OCI-LY1 (cell line): ENCODE measurements around the gene RNF111.

Experiments used
- H2AFZ ChIP-seq: fragments of 200-600 bp; sonication (generic), shearing (Covaris generic); 2 replicates; pipeline ENCODE4 v1.6.0; 2014; ENCODE audit warnings: antibody characterized with exemption, mild to moderate bottlenecking, low read length
- H3F3A ChIP-seq: fragments of 200-600 bp; sonication (generic), shearing (Covaris generic); 2 replicates; pipeline ENCODE4 v1.6.0; 2014; ENCODE audit warnings: mild to moderate bottlenecking, antibody characterized with exemption, low read length, moderate library complexity; ENCODE audit not compliant: insufficient read depth
- H3K27ac ChIP-seq: fragments of 200-600 bp; sonication (generic); 2 replicates; pipeline ENCODE4 v1.5.1; 2014; ENCODE audit warnings: low read length, mixed run types, mild to moderate bottlenecking, low read depth; ENCODE audit not compliant: poor library complexity, severe bottlenecking
- H3K27me3 ChIP-seq: fragments of 200-600 bp; sonication (generic); 2 replicates; pipeline ENCODE4 v1.6.0; 2014; ENCODE audit warnings: antibody characterized with exemption, mild to moderate bottlenecking, low read length, moderate library complexity; ENCODE audit not compliant: insufficient read depth
- H3K36me3 ChIP-seq: fragments of 200-600 bp; sonication (generic); 2 replicates; pipeline ENCODE4 v1.6.1; 2014; ENCODE audit warnings: mild to moderate bottlenecking, antibody characterized with exemption, low read length, moderate library complexity, mixed read lengths; ENCODE audit not compliant: insufficient read depth
- H3K4me1 ChIP-seq: fragments of 200-600 bp; sonication (generic); 2 replicates; pipeline ENCODE4 v1.5.1; 2014; ENCODE audit warnings: mild to moderate bottlenecking, low read length, moderate library complexity; ENCODE audit not compliant: insufficient read depth, severe bottlenecking
- H3K4me2 ChIP-seq: fragments of 200-600 bp; sonication (generic), shearing (Covaris generic); 2 replicates; pipeline ENCODE4 v1.6.1; 2014; ENCODE audit warnings: low read length
- H3K4me3 ChIP-seq: fragments of 200-600 bp; sonication (generic); 2 replicates; pipeline ENCODE4 v1.5.1; 2014; ENCODE audit warnings: low read length, low read depth, mild to moderate bottlenecking, mixed read lengths; ENCODE audit not compliant: poor library complexity, severe bottlenecking
- H3K79me2 ChIP-seq: fragments of 200-600 bp; shearing (Covaris generic); 2 replicates; pipeline ENCODE4 v1.6.1; 2016; ENCODE audit warnings: mixed run types, low read length, mixed read lengths; ENCODE audit not compliant: insufficient read depth
- H3K9ac ChIP-seq: fragments of 200-600 bp; sonication (generic), shearing (Covaris generic); 2 replicates; pipeline ENCODE4 v1.6.1; 2014; ENCODE audit warnings: mild to moderate bottlenecking, low read length, mixed read lengths
- H3K9me2 ChIP-seq: fragments of 200-600 bp; sonication (generic), shearing (Covaris generic); 2 replicates; pipeline ENCODE4 v1.6.1; 2014; ENCODE audit warnings: low read depth, mild to moderate bottlenecking, low read length, mixed read lengths
- H3K9me3 ChIP-seq: fragments of 200-600 bp; shearing (Covaris generic); 2 replicates; pipeline ENCODE4 v1.6.1; 2014; ENCODE audit warnings: low read length, mixed read lengths
- H4K20me1 ChIP-seq: fragments of 200-600 bp; sonication (generic), shearing (Covaris generic); 2 replicates; pipeline ENCODE4 v1.6.0; 2016; ENCODE audit warnings: mild to moderate bottlenecking, low read length; ENCODE audit not compliant: insufficient read depth
- CTCF ChIP-seq: fragments of 200-600 bp; sonication (generic), shearing (Covaris generic); IDR thresholded peaks from 2 replicates; pipeline ENCODE4 v1.5.1; 2017; ENCODE audit warnings: mild to moderate bottlenecking, antibody characterized with exemption, low read length, moderate library complexity, mixed read lengths
- EZH2 ChIP-seq: fragments of 200-600 bp; sonication (generic), shearing (Covaris generic); IDR thresholded peaks from 2 replicates; pipeline ENCODE4 v1.8.0; 2017; ENCODE audit warnings: borderline replicate concordance, mixed run types, mild to moderate bottlenecking, antibody characterized with exemption, low read length, moderate library complexity, mixed read lengths

RNF111 gene

GRCh38 chr15:59116141-59116540, 128.7 kb downstream of the RNF111 start:
- no peaks in the 10 kb centered on the region for H3K4me1 ChIP-seq
- H3K9me3 ChIP-seq, result no peaks in the 10 kb centered on the region
- no peaks in the 10 kb centered on the region for H3K9me2 ChIP-seq
- no peak overlapping the region for H3K9ac ChIP-seq
- no peak overlapping the region for H3K27ac ChIP-seq
- no peaks in the 10 kb centered on the region for H3K27me3 ChIP-seq
- H2AFZ ChIP-seq, result no peak overlapping the region
- no peaks in the 10 kb centered on the region for H4K20me1 ChIP-seq
- no peak overlapping the region for H3K4me3 ChIP-seq
- H3K4me2 ChIP-seq, result no peak overlapping the region
- H3F3A ChIP-seq, result no peaks in the 10 kb centered on the region
- peaks cover 97% of the 10 kb centered on the region for H3K36me3 ChIP-seq
- no peaks in the 10 kb centered on the region; the same call in 1 of the 2 replicates for H3K79me2 ChIP-seq
- no peak for TF ChIP-seq EZH2
- no peak for TF ChIP-seq CTCF

GRCh38 chr15:59116771-59117170, 129.3 kb downstream of the RNF111 start:
- H3K36me3 ChIP-seq, result peaks cover 96% of the 10 kb centered on the region

GRCh38 chr15:59119625-59120024, 132.2 kb downstream of the RNF111 start:
- Histone ChIP-seq H3K27me3 (no peaks in the 10 kb centered on the region), H3K4me2 (no peak overlapping the region), H2AFZ (no peak overlapping the region), H3K4me3 (no peak overlapping the region), H3K9me2 (no peaks in the 10 kb centered on the region), H3K79me2 (no peaks in the 10 kb centered on the region), H3K9ac (no peak overlapping the region), H3K9me3 (no peaks in the 10 kb centered on the region), H3K36me3 (peaks cover 94% of the 10 kb centered on the region), H3F3A (0 out of 2 replicates have a peak, but pooled peaks cover 4% of the 10 kb centered on the region), H4K20me1 (no peaks in the 10 kb centered on the region), H3K27ac (no peak overlapping the region), H3K4me1 (no peaks in the 10 kb centered on the region)
- no peak for TF ChIP-seq CTCF
- no peak for TF ChIP-seq EZH2

More at GRCh38 chr15:59116771-59117170, 129.3 kb downstream of the RNF111 start:
- Histone ChIP-seq H3K27me3 (no peaks in the 10 kb centered on the region), H3K4me1 (no peaks in the 10 kb centered on the region), H4K20me1 (no peaks in the 10 kb centered on the region), H3K79me2 (no peaks in the 10 kb centered on the region; the same call in 1 of the 2 replicates), H3K4me2 (no peak overlapping the region), H2AFZ (no peak overlapping the region), H3K9me3 (no peaks in the 10 kb centered on the region), H3K27ac (no peak overlapping the region), H3K9me2 (no peaks in the 10 kb centered on the region), H3K9ac (no peak overlapping the region), H3K4me3 (no peak overlapping the region), H3F3A (no peaks in the 10 kb centered on the region)
- TF ChIP-seq EZH2 (no peak), CTCF (no peak)
